HEK293 (cell line): ENCODE measurements around the gene NAA20.

ENCODE experiments used
- CTCF ChIA-PET: fragments of 350-600 bp; formaldehyde crosslinking; extraction: SDS; loops from one replicate; lab custom pipeline; 2021; ENCODE audit warnings: antibody characterized with exemption; lab: Yijun Ruan, JAX
- POLR2A ChIA-PET: fragments of 300-600 bp; formaldehyde crosslinking; extraction: SDS; loops from one replicate; lab custom pipeline; 2020; ENCODE audit warnings: antibody characterized with exemption, inconsistent platforms; lab: Yijun Ruan, JAX
- H3K27ac ChIP-seq: fragments of 200-500 bp; sonication (Bioruptor generic); 2 replicates; pipeline ENCODE4 v1.5.1; 2014; ENCODE audit warnings: low read depth, low read length, control low read depth, inconsistent platforms; ENCODE audit errors: extremely low read depth
- H3K36me3 ChIP-seq, 2 experiments: fragments of 200-500 bp in 1 of 2; sonication (Bioruptor generic) in 1 of 2; 1 replicate in 1 of 2; 2 replicates in 1 of 2; pipeline ENCODE4 v1.5.1; 2014 to 2017; ENCODE audit warnings: inconsistent platforms in 2 of 2, low read length in 2 of 2; ENCODE audit not compliant: control insufficient read depth in 2 of 2, insufficient read depth in 1 of 2
- H3K4me1 ChIP-seq: fragments of 200-500 bp; sonication (Bioruptor generic); 2 replicates; pipeline ENCODE4 v1.5.1; 2014; ENCODE audit warnings: mild to moderate bottlenecking, low read length, inconsistent platforms; ENCODE audit not compliant: control insufficient read depth, insufficient read depth
- H3K4me3 ChIP-seq: 2 replicates; pipeline ENCODE4 v1.5.1; 2011; ENCODE audit warnings: low read depth, mild to moderate bottlenecking, control low read depth, low read length, moderate library complexity
- H3K9me3 ChIP-seq: fragments of 200-500 bp; sonication (Bioruptor generic); 2 replicates; pipeline ENCODE4 v1.5.1; 2014; ENCODE audit warnings: low read depth, low read length, inconsistent platforms; ENCODE audit not compliant: control insufficient read depth, insufficient read depth
- FEZF1 ChIP-seq: fragments of 450-650 bp; formaldehyde crosslinking; IDR thresholded peaks from 2 replicates; pipeline ENCODE4 v1.5.1; 2016; ENCODE audit warnings: missing biosample characterization, missing genetic modification characterization
- IKZF3 ChIP-seq: fragments of 450-650 bp; IDR thresholded peaks from 2 replicates; pipeline ENCODE4 v1.5.0; 2018; ENCODE audit warnings: missing biosample characterization, mild to moderate bottlenecking, missing genetic modification characterization, moderate library complexity
- PATZ1 ChIP-seq: fragments of 450-650 bp; formaldehyde crosslinking; IDR thresholded peaks from 2 replicates; pipeline ENCODE4 v1.5.1; 2016; ENCODE audit warnings: missing biosample characterization, missing genetic modification characterization
- PBX3 ChIP-seq: sonication (generic); formaldehyde crosslinking; IDR thresholded peaks from 2 replicates; pipeline ENCODE4 v1.8.1; 2022; ENCODE audit warnings: mild to moderate bottlenecking, moderate library complexity, missing genetic modification reagents
- PRDM10 ChIP-seq: fragments of 450-650 bp; formaldehyde crosslinking; IDR thresholded peaks from 2 replicates; pipeline ENCODE4 v1.5.1; 2016; ENCODE audit warnings: missing biosample characterization, missing genetic modification characterization
- SCRT2 ChIP-seq: fragments of 450-650 bp; formaldehyde crosslinking; IDR thresholded peaks from 2 replicates; pipeline ENCODE4 v1.5.1; 2016; ENCODE audit warnings: missing biosample characterization, missing genetic modification characterization
- SP3 ChIP-seq: fragments of 450-650 bp; formaldehyde crosslinking; IDR thresholded peaks from 2 replicates; pipeline ENCODE4 v1.5.1; 2016; ENCODE audit warnings: missing biosample characterization, missing genetic modification characterization
- TCF7L2 ChIP-seq: IDR thresholded peaks from 2 replicates; pipeline ENCODE4 v1.6.1; 2011; ENCODE audit warnings: low read depth, mild to moderate bottlenecking, inconsistent platforms, low read length, moderate library complexity, borderline replicate concordance
- ZFP3 ChIP-seq: fragments of 450-650 bp; formaldehyde crosslinking; IDR thresholded peaks from 2 replicates; pipeline ENCODE4 v1.5.1; 2016; ENCODE audit warnings: low read depth, missing biosample characterization, missing genetic modification characterization
- ZNF112 ChIP-seq: fragments of 450-650 bp; formaldehyde crosslinking; IDR thresholded peaks from 2 replicates; pipeline ENCODE4 v1.5.0; 2017; ENCODE audit warnings: missing biosample characterization, missing genetic modification characterization
- ZNF132 ChIP-seq: fragments of 450-650 bp; formaldehyde crosslinking; IDR thresholded peaks from 2 replicates; pipeline ENCODE4 v1.5.1; 2017; ENCODE audit warnings: missing biosample characterization, missing genetic modification characterization, borderline replicate concordance
- ZNF266 ChIP-seq: fragments of 450-650 bp; formaldehyde crosslinking; IDR thresholded peaks from 2 replicates; pipeline ENCODE4 v1.5.1; 2016; ENCODE audit warnings: missing biosample characterization, missing genetic modification characterization, low read depth
- ZNF366 ChIP-seq: fragments of 450-650 bp; formaldehyde crosslinking; conservative IDR thresholded peaks from 2 replicates; pipeline ENCODE4 v1.5.1; 2016; ENCODE audit warnings: missing biosample characterization, missing genetic modification characterization
- ZNF391 ChIP-seq: fragments of 450-650 bp; formaldehyde crosslinking; IDR thresholded peaks from 2 replicates; pipeline ENCODE4 v1.5.1; 2016; ENCODE audit warnings: low read depth, missing biosample characterization, missing genetic modification characterization, borderline replicate concordance
- ZSCAN18 ChIP-seq: fragments of 450-650 bp; formaldehyde crosslinking; IDR thresholded peaks from 2 replicates; pipeline ENCODE4 v1.5.1; 2016; ENCODE audit warnings: missing biosample characterization, missing genetic modification characterization
- TF ChIP-seq, protein P1 (sequence below): fragments of 450-650 bp; formaldehyde crosslinking; IDR thresholded peaks from 2 replicates; pipeline ENCODE4 v1.5.1; 2016; ENCODE audit warnings: missing biosample characterization, missing genetic modification characterization
- TF ChIP-seq, protein P2 (sequence below): fragments of 450-650 bp; formaldehyde crosslinking; IDR thresholded peaks from 2 replicates; pipeline ENCODE4 v1.5.1; 2016; ENCODE audit warnings: missing biosample characterization, missing genetic modification characterization
- TF ChIP-seq, protein P3 (sequence below): fragments of 450-650 bp; formaldehyde crosslinking; IDR thresholded peaks from 2 replicates; pipeline ENCODE4 v1.5.1; 2016; ENCODE audit warnings: missing biosample characterization, missing genetic modification characterization

The NAA20 gene

DNA sequence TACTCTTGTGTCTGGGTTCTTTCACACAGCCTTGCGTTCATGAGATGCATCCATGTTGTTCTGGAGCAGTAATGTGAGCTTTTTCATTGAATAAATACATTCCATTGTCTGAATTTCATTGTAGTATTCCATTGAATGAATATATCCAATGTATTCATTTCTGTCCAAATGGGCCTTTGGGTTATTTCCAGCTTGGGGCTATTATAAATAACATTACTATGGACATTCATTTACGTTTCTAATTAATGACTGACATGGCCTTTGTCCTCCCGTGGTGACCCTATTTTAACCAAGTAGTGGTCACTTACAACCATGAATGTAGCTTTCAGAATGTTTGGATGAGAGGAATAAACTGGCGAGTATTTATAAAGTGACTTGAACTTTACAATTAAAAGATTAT lies 30.1 kb upstream of the NAA20 start:
- no peaks in the 10 kb centered on the region for H3K9me3 ChIP-seq
- CTCF ChIA-PET, result interaction anchor here (0.8 kb wide), 1 partner anchor 83 kb away, joined by 3 read pairs; no protein-coding TSS in a partner anchor
- no peak overlapping the region for H3K4me3 ChIP-seq
- H3K36me3 ChIP-seq, result no peaks in the 10 kb centered on the region
- no peak for TF ChIP-seq ZFP3 (tag by site-specific recombination)
- TF ChIP-seq TCF7L2, result no peak
- TF ChIP-seq, protein P1, sequence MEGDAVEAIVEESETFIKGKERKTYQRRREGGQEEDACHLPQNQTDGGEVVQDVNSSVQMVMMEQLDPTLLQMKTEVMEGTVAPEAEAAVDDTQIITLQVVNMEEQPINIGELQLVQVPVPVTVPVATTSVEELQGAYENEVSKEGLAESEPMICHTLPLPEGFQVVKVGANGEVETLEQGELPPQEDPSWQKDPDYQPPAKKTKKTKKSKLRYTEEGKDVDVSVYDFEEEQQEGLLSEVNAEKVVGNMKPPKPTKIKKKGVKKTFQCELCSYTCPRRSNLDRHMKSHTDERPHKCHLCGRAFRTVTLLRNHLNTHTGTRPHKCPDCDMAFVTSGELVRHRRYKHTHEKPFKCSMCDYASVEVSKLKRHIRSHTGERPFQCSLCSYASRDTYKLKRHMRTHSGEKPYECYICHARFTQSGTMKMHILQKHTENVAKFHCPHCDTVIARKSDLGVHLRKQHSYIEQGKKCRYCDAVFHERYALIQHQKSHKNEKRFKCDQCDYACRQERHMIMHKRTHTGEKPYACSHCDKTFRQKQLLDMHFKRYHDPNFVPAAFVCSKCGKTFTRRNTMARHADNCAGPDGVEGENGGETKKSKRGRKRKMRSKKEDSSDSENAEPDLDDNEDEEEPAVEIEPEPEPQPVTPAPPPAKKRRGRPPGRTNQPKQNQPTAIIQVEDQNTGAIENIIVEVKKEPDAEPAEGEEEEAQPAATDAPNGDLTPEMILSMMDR (tag by site-specific recombination), result no peak
- TF ChIP-seq IKZF3, result no peak
- no peak for TF ChIP-seq ZNF391 (tag by site-specific recombination)
- TF ChIP-seq, protein P2, sequence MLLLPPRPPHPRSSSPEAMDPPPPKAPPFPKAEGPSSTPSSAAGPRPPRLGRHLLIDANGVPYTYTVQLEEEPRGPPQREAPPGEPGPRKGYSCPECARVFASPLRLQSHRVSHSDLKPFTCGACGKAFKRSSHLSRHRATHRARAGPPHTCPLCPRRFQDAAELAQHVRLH (tag by site-specific recombination), result no peak
- no peak for TF ChIP-seq FEZF1 (tag by site-specific recombination)
- H3K27ac ChIP-seq, result no peak overlapping the region
- POLR2A ChIA-PET, result no interaction called here
- peaks cover 4% of the 10 kb centered on the region; the same call in 1 of the 2 replicates for H3K4me1 ChIP-seq

DNA sequence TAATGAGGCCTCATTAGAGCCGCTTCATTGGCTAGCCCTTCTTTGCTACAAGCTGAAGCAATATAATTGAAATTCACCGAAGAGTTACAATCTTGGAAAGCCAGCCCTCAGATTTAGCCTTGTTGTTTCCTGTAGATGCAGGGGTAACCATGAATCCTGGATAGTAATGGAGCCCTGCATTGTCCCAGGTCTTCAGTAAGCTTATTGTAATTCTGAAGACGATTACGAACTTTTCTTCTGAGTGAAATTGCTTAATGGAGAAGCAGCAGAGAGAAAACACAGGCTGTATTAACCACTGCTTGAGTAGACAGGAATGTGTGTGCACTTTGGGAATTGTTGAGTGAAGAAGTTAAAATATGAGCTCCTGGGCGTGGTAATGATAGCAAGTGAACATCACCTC lies 26.3 kb upstream of the NAA20 start:
- Histone ChIP-seq H3K36me3 (no peaks in the 10 kb centered on the region), H3K9me3 (no peaks in the 10 kb centered on the region), H3K4me1 (peaks cover 13% of the 10 kb centered on the region), H3K4me3 (no peak overlapping the region), H3K27ac (no peak overlapping the region)
- ChIA-PET POLR2A (interaction anchor here (1.0 to 1.7 kb wide), 2 partner anchors 14 to 26 kb away, joined by 3 to 10 read pairs; no protein-coding TSS in a partner anchor), CTCF (interaction anchor here (0.9 to 6.0 kb wide), 4 partner anchors 15 to 205 kb away, joined by 3 to 40 read pairs (median 4); partner anchors contain the start of gene NAA20)
- no peak for TF ChIP-seq FEZF1 (tag by site-specific recombination)

GRCh38 chr20:19991308-19991707 lies 25.9 kb upstream of the NAA20 start:
- POLR2A ChIA-PET, result interaction anchor here (1.0 to 1.7 kb wide), 2 partner anchors 14 to 25 kb away, joined by 3 to 10 read pairs; no protein-coding TSS in a partner anchor
- Histone ChIP-seq H3K4me3 (no peak overlapping the region), H3K4me1 (peaks cover 13% of the 10 kb centered on the region), H3K27ac (no peak overlapping the region), H3K36me3 (no peaks in the 10 kb centered on the region), H3K9me3 (no peaks in the 10 kb centered on the region)
- CTCF ChIA-PET, result interaction anchor here (0.9 to 6.0 kb wide), 3 partner anchors 15 to 205 kb away, joined by 3 to 40 read pairs (median 3); partner anchors contain the start of gene NAA20
- TF ChIP-seq SP3 (no peak), PATZ1 (tag by site-specific recombination) (no peak), ZSCAN18 (tag by site-specific recombination) (no peak), ZNF132 (no peak), ZNF266 (tag by site-specific recombination) (no peak), PRDM10 (no peak), PBX3 (CRISPR knock-in tag) (no peak), ZNF112 (tag by site-specific recombination) (no peak), SCRT2 (tag by site-specific recombination) (no peak), ZNF366 (tag by site-specific recombination) (no peak)
- TF ChIP-seq, protein P3, sequence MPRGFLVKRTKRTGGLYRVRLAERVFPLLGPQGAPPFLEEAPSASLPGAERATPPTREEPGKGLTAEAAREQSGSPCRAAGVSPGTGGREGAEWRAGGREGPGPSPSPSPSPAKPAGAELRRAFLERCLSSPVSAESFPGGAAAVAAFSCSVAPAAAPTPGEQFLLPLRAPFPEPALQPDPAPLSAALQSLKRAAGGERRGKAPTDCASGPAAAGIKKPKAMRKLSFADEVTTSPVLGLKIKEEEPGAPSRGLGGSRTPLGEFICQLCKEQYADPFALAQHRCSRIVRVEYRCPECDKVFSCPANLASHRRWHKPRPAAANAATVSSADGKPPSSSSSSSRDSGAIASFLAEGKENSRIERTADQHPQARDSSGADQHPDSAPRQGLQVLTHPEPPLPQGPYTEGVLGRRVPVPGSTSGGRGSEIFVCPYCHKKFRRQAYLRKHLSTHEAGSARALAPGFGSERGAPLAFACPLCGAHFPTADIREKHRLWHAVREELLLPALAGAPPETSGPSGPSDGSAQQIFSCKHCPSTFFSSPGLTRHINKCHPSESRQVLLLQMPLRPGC (tag by site-specific recombination), result no peak
